Astrocyte (in vitro differentiated cells and primary cell): ENCODE measurements around the gene RBM20. TPM values are rescaled to one million over a fixed set of nuclear protein-coding genes. Genes with fewer than 3 reads are reported as not detected.

ENCODE experiments used
- DNase-seq: peaks from one replicate; pipeline ENCODE4 v3.0.0-alpha.2; 2010; ENCODE audit warnings: low read depth
- FAIRE-seq: peaks from 2 replicates; lab custom pipeline; 2011; peaks lifted over from hg19 to GRCh38; lab: Jason Lieb, UNC
- H2AFZ ChIP-seq: 2 replicates; pipeline ENCODE4 v1.6.0; 2012; ENCODE audit warnings: low read depth, low read length, inconsistent platforms
- H3K27ac ChIP-seq: 2 replicates; pipeline ENCODE4 v1.5.1; 2011; ENCODE audit warnings: low read depth, low read length, inconsistent platforms
- H3K27me3 ChIP-seq: 2 replicates; pipeline ENCODE4 v1.6.0; 2011; ENCODE audit warnings: low read length, inconsistent platforms; ENCODE audit not compliant: insufficient read depth
- H3K36me3 ChIP-seq: 2 replicates; pipeline ENCODE4 v1.5.1; 2011; ENCODE audit warnings: low read length, inconsistent platforms; ENCODE audit not compliant: insufficient read depth
- H3K4me1 ChIP-seq: 2 replicates; pipeline ENCODE4 v1.5.1; 2011; ENCODE audit warnings: low read length, inconsistent platforms; ENCODE audit not compliant: insufficient read depth
- H3K4me2 ChIP-seq: 2 replicates; pipeline ENCODE4 v1.6.0; 2012; ENCODE audit warnings: low read length, inconsistent platforms
- H3K4me3 ChIP-seq: 2 replicates; pipeline ENCODE4 v1.5.1; 2011; ENCODE audit warnings: low read depth, mild to moderate bottlenecking, low read length, inconsistent platforms; ENCODE audit not compliant: insufficient read depth
- H3K79me2 ChIP-seq: 2 replicates; pipeline ENCODE4 v1.6.0; 2012; ENCODE audit warnings: mild to moderate bottlenecking, low read length, inconsistent platforms; ENCODE audit not compliant: insufficient read depth
- H3K9ac ChIP-seq: 2 replicates; pipeline ENCODE4 v1.6.0; 2012; ENCODE audit warnings: mild to moderate bottlenecking, low read length, inconsistent platforms
- H3K9me3 ChIP-seq: 2 replicates; pipeline ENCODE4 v1.5.1; 2012; ENCODE audit warnings: low read depth, mild to moderate bottlenecking, low read length, inconsistent platforms; ENCODE audit not compliant: insufficient read depth
- H4K20me1 ChIP-seq: 2 replicates; pipeline ENCODE4 v1.6.0; 2012; ENCODE audit warnings: low read length, inconsistent platforms; ENCODE audit not compliant: insufficient read depth
- H3K27ac Mint-ChIP-seq: one replicate; pipeline ENCODE4 v1.8.0; 2021; ENCODE audit warnings: mild to moderate bottlenecking, mixed read lengths; ENCODE audit not compliant: unreplicated experiment
- H3K27me3 Mint-ChIP-seq: one replicate; pipeline ENCODE4 v1.8.0; 2021; ENCODE audit warnings: low read depth, mixed read lengths; ENCODE audit not compliant: unreplicated experiment
- H3K36me3 Mint-ChIP-seq: one replicate; pipeline ENCODE4 v1.8.0; 2021; ENCODE audit warnings: low read depth, mixed read lengths; ENCODE audit not compliant: unreplicated experiment
- H3K4me1 Mint-ChIP-seq: one replicate; pipeline ENCODE4 v1.8.0; 2021; ENCODE audit warnings: low read depth, mixed read lengths; ENCODE audit not compliant: unreplicated experiment
- H3K4me3 Mint-ChIP-seq: one replicate; pipeline ENCODE4 v1.8.0; 2021; ENCODE audit warnings: mild to moderate bottlenecking, moderate library complexity, mixed read lengths; ENCODE audit not compliant: unreplicated experiment
- H3K9me3 Mint-ChIP-seq: one replicate; pipeline ENCODE4 v1.8.0; 2021; ENCODE audit warnings: mild to moderate bottlenecking, mixed read lengths; ENCODE audit not compliant: unreplicated experiment
- CTCF ChIP-seq: IDR thresholded peaks from 2 replicates; pipeline ENCODE4 v1.5.1; 2011; ENCODE audit warnings: low read depth, mild to moderate bottlenecking, inconsistent platforms, low read length, moderate library complexity; ENCODE audit not compliant: insufficient read depth
- EZH2 ChIP-seq: IDR thresholded peaks from 2 replicates; pipeline ENCODE4 v1.6.1; 2012; ENCODE audit warnings: mild to moderate bottlenecking, low read length, inconsistent platforms; ENCODE audit not compliant: insufficient read depth
- total RNA-seq: library from RNA; stranded (reverse); gene quantifications from 2 replicates; pipeline ENCODE4 v1.2.1, GENCODE V29; 2021

The RBM20 gene
- total RNA-seq, 1 donor from 2014 or later, result 1.5 TPM

DNA sequence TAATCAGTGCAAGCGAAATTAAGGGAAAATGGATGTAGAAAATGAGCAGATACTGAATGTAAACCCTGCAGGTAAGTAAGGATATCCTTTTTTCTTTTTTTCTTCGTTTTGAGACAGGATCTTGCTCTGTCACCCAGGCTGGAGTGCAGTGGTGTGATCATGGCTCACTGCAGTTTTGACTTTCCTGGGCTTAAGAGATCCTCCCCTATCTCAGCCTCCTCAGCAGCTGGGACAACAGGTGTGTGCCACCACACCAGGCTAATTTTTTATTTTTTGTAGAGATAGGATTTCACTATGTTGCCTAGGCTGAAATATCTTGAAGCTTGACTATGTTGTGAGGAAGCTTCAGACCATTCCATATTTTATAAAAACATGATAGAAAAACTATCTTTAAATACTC, 231.9 kb downstream of the RBM20 start:
- H3K4me3 ChIP-seq, result no peak overlapping the region
- Mint-ChIP-seq H3K4me3 (no peak overlapping the region), H3K4me1 (peaks cover 8% of the 10 kb centered on the region), H3K9me3 (no peaks in the 10 kb centered on the region), H3K27ac (no peak overlapping the region), H3K27me3 (no peaks in the 10 kb centered on the region), H3K36me3 (peaks cover 2% of the 10 kb centered on the region)
- H3K79me2 ChIP-seq, result peaks cover 28% of the 10 kb centered on the region
- H3K4me1 ChIP-seq, result peaks cover 5% of the 10 kb centered on the region
- H3K9me3 ChIP-seq, result no peaks in the 10 kb centered on the region
- H3K4me2 ChIP-seq, result no peak overlapping the region
- DNase-seq (no peak), FAIRE-seq (no peak)
- no peak overlapping the region for H3K9ac ChIP-seq
- no peak overlapping the region for H3K27ac ChIP-seq
- no peaks in the 10 kb centered on the region for H3K27me3 ChIP-seq
- TF ChIP-seq CTCF (no peak), EZH2 (no peak)
- H4K20me1 ChIP-seq, result no peaks in the 10 kb centered on the region
- H2AFZ ChIP-seq, result no peak overlapping the region
- peaks cover 4% of the 10 kb centered on the region for H3K36me3 ChIP-seq

GRCh38 chr10:110876788-110877187, 232.7 kb downstream of the RBM20 start:
- no peak for FAIRE-seq
- H3K9ac ChIP-seq, result no peak overlapping the region
- H3K27me3 ChIP-seq, result no peaks in the 10 kb centered on the region
- no peak overlapping the region for H3K4me3 ChIP-seq
- Mint-ChIP-seq H3K4me1 (peaks cover 8% of the 10 kb centered on the region), H3K36me3 (peaks cover 4% of the 10 kb centered on the region), H3K27ac (no peak overlapping the region), H3K27me3 (no peaks in the 10 kb centered on the region), H3K4me3 (no peak overlapping the region), H3K9me3 (no peaks in the 10 kb centered on the region)
- DNase-seq, result no peak
- H2AFZ ChIP-seq, result no peak overlapping the region
- no peaks in the 10 kb centered on the region for H4K20me1 ChIP-seq
- H3K79me2 ChIP-seq, result peaks cover 28% of the 10 kb centered on the region
- TF ChIP-seq CTCF (no peak), EZH2 (no peak)
- H3K36me3 ChIP-seq, result peaks cover 10% of the 10 kb centered on the region
- no peak overlapping the region for H3K27ac ChIP-seq
- H3K4me2 ChIP-seq, result no peak overlapping the region
- no peaks in the 10 kb centered on the region for H3K9me3 ChIP-seq
- no peaks in the 10 kb centered on the region for H3K4me1 ChIP-seq

DNA sequence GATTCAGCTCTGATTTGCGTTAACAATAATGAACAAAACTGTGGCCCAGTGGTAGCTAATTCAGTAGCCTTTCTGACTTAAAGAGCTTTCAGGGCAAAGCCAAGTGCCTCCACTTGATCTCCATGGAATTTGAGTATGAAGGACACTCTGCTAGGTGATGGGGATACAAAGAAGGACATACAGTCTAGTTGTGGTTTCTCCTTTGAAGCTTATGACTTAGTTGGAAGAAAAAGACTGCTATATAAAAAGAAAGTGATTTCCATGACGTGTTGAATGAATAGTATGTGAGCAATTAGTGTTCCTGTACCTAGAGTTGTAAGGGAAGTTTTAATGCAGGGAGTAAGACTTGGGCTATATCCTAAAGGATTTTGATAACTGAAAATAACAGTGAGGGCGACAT, 235.9 kb downstream of the RBM20 start:
- Mint-ChIP-seq H3K9me3 (no peaks in the 10 kb centered on the region), H3K36me3 (peaks cover 9% of the 10 kb centered on the region), H3K4me1 (peaks cover 4% of the 10 kb centered on the region), H3K4me3 (no peak overlapping the region), H3K27me3 (no peaks in the 10 kb centered on the region), H3K27ac (no peak overlapping the region)
- Histone ChIP-seq H2AFZ (no peak overlapping the region), H3K4me3 (no peak overlapping the region), H3K36me3 (peaks cover 15% of the 10 kb centered on the region), H3K4me2 (no peak overlapping the region), H3K79me2 (no peaks in the 10 kb centered on the region), H4K20me1 (no peaks in the 10 kb centered on the region), H3K27ac (no peak overlapping the region), H3K9ac (no peak overlapping the region), H3K9me3 (no peaks in the 10 kb centered on the region), H3K27me3 (no peaks in the 10 kb centered on the region), H3K4me1 (no peaks in the 10 kb centered on the region)
- DNase-seq (no peak), FAIRE-seq (no peak)
- no peak for TF ChIP-seq CTCF
- TF ChIP-seq EZH2, result no peak
